HEK293 (cell line): Measurements from ENCODE around the gene C10orf67.
A peak's percentile ranks its signal among the peaks of the same experiment; 100 is the strongest.

ENCODE experiments used
- CTCF ChIA-PET: fragments of 350-600 bp; formaldehyde crosslinking; extraction: SDS; loops from one replicate; lab custom pipeline; 2021; ENCODE audit warnings: antibody characterized with exemption; lab: Yijun Ruan, JAX
- POLR2A ChIA-PET: fragments of 300-600 bp; formaldehyde crosslinking; extraction: SDS; loops from one replicate; lab custom pipeline; 2020; ENCODE audit warnings: antibody characterized with exemption, inconsistent platforms; lab: Yijun Ruan, JAX
- H3K27ac ChIP-seq: fragments of 200-500 bp; sonication (Bioruptor generic); 2 replicates; pipeline ENCODE4 v1.5.1; 2014; ENCODE audit warnings: low read depth, low read length, control low read depth, inconsistent platforms; ENCODE audit errors: extremely low read depth
- H3K36me3 ChIP-seq, 2 experiments: fragments of 200-500 bp in 1 of 2; sonication (Bioruptor generic) in 1 of 2; 1 replicate in 1 of 2; 2 replicates in 1 of 2; pipeline ENCODE4 v1.5.1; 2014 to 2017; ENCODE audit warnings: inconsistent platforms in 2 of 2, low read length in 2 of 2; ENCODE audit not compliant: control insufficient read depth in 2 of 2, insufficient read depth in 1 of 2
- H3K4me1 ChIP-seq: fragments of 200-500 bp; sonication (Bioruptor generic); 2 replicates; pipeline ENCODE4 v1.5.1; 2014; ENCODE audit warnings: mild to moderate bottlenecking, low read length, inconsistent platforms; ENCODE audit not compliant: control insufficient read depth, insufficient read depth
- H3K4me3 ChIP-seq: 2 replicates; pipeline ENCODE4 v1.5.1; 2011; ENCODE audit warnings: low read depth, mild to moderate bottlenecking, control low read depth, low read length, moderate library complexity
- H3K9me3 ChIP-seq: fragments of 200-500 bp; sonication (Bioruptor generic); 2 replicates; pipeline ENCODE4 v1.5.1; 2014; ENCODE audit warnings: low read depth, low read length, inconsistent platforms; ENCODE audit not compliant: control insufficient read depth, insufficient read depth
- IKZF3 ChIP-seq: fragments of 450-650 bp; IDR thresholded peaks from 2 replicates; pipeline ENCODE4 v1.5.0; 2018; ENCODE audit warnings: missing biosample characterization, mild to moderate bottlenecking, missing genetic modification characterization, moderate library complexity
- KLF17 ChIP-seq: fragments of 450-650 bp; formaldehyde crosslinking; IDR thresholded peaks from 2 replicates; pipeline ENCODE4 v1.5.1; 2016; ENCODE audit warnings: missing biosample characterization, missing genetic modification characterization
- PRDM1 ChIP-seq: fragments of 450-650 bp; formaldehyde crosslinking; IDR thresholded peaks from 2 replicates; pipeline ENCODE4; 2016; ENCODE audit warnings: missing biosample characterization, missing genetic modification characterization
- ZBTB10 ChIP-seq: fragments of 450-650 bp; formaldehyde crosslinking; IDR thresholded peaks from 2 replicates; pipeline ENCODE4 v1.5.1; 2016; ENCODE audit warnings: missing biosample characterization, missing genetic modification characterization
- ZFP69B ChIP-seq: fragments of 450-650 bp; formaldehyde crosslinking; IDR thresholded peaks from 2 replicates; pipeline ENCODE4 v1.5.1; 2016; ENCODE audit warnings: missing biosample characterization, missing genetic modification characterization
- ZNF184 ChIP-seq: fragments of 450-650 bp; IDR thresholded peaks from 2 replicates; pipeline ENCODE4 v1.5.1; 2018; ENCODE audit warnings: missing biosample characterization, mild to moderate bottlenecking, missing genetic modification characterization
- ZNF366 ChIP-seq: fragments of 450-650 bp; formaldehyde crosslinking; conservative IDR thresholded peaks from 2 replicates; pipeline ENCODE4 v1.5.1; 2016; ENCODE audit warnings: missing biosample characterization, missing genetic modification characterization
- ZNF518A ChIP-seq: fragments of 450-650 bp; formaldehyde crosslinking; conservative IDR thresholded peaks from 2 replicates; pipeline ENCODE4 v1.5.1; 2016; ENCODE audit warnings: low read depth, missing biosample characterization, missing genetic modification characterization
- ZNF639 ChIP-seq: fragments of 450-650 bp; formaldehyde crosslinking; IDR thresholded peaks from 2 replicates; pipeline ENCODE4 v1.5.1; 2016; ENCODE audit warnings: missing biosample characterization, missing genetic modification characterization
- ZNF701 ChIP-seq: fragments of 450-650 bp; formaldehyde crosslinking; IDR thresholded peaks from 2 replicates; pipeline ENCODE4 v1.5.1; 2016; ENCODE audit warnings: missing biosample characterization, missing genetic modification characterization
- ZSCAN16 ChIP-seq: fragments of 450-650 bp; formaldehyde crosslinking; IDR thresholded peaks from 2 replicates; pipeline ENCODE4 v1.5.1; 2016; ENCODE audit warnings: missing biosample characterization, missing genetic modification characterization
- TF ChIP-seq, protein P1 (sequence below): fragments of 450-650 bp; formaldehyde crosslinking; IDR thresholded peaks from 2 replicates; pipeline ENCODE4 v1.5.1; 2016; ENCODE audit warnings: missing biosample characterization, missing genetic modification characterization
- TF ChIP-seq, protein P2 (sequence below): sonication (generic); formaldehyde crosslinking; IDR thresholded peaks from 2 replicates; pipeline ENCODE4 v1.8.1; 2022; ENCODE audit warnings: mild to moderate bottlenecking, moderate library complexity, missing genetic modification reagents

The C10orf67 gene

DNA sequence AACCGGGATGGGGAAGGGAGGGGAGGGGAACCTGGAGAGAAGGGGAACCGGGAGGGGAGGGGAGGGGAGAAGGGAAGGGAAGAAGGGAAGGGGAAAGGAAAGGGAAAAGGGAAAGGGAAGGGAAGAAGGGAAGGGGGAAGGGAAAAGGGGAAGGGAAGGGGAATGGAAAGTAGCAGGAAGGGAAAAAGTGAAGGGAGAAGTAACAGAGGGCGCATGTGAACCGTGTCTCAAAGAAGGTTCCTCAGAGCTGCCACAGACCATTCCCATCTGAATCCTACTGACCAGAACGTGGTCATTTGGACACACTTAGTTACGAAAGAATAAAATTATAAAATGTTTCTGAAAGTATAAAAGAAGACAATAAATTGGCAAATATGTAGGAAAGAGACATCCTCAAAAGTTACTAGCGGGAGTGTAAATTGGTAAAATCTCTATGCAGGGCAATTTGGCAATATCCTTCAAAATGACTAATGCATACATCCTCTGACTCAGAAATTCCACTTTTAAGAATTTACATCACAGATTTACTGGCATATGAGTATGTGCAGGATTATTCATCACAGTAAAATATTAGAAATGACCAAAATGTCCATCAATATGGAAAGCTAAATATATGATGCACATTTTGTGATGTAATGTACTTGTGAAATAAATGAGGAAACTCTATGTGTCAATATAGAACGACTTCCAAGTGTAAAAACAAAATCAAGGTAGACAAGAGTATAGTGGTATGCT is 12.9 kb downstream of the C10orf67 start:
- POLR2A ChIA-PET = no interaction called here
- Histone ChIP-seq H3K9me3 (no peaks in the 10 kb centered on the region), H3K4me3 (no peak overlapping the region), H3K36me3 (no peaks in the 10 kb centered on the region), H3K4me1 (no peaks in the 10 kb centered on the region), H3K27ac (no peak overlapping the region)
- CTCF ChIA-PET = no interaction called here
- TF ChIP-seq ZNF366 (tag by site-specific recombination) (peak; percentile 36; the same call in 1 of the 2 replicates), PRDM1 (peak; percentile 91), ZNF184 (tag by site-specific recombination) (0 out of 2 replicates have a peak, but pooled peaks have one; percentile 44)
- TF ChIP-seq, protein P1, sequence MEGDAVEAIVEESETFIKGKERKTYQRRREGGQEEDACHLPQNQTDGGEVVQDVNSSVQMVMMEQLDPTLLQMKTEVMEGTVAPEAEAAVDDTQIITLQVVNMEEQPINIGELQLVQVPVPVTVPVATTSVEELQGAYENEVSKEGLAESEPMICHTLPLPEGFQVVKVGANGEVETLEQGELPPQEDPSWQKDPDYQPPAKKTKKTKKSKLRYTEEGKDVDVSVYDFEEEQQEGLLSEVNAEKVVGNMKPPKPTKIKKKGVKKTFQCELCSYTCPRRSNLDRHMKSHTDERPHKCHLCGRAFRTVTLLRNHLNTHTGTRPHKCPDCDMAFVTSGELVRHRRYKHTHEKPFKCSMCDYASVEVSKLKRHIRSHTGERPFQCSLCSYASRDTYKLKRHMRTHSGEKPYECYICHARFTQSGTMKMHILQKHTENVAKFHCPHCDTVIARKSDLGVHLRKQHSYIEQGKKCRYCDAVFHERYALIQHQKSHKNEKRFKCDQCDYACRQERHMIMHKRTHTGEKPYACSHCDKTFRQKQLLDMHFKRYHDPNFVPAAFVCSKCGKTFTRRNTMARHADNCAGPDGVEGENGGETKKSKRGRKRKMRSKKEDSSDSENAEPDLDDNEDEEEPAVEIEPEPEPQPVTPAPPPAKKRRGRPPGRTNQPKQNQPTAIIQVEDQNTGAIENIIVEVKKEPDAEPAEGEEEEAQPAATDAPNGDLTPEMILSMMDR = no peak

- no peaks in the 10 kb centered on the region for H3K9me3 ChIP-seq
- H3K4me1 ChIP-seq = no peaks in the 10 kb centered on the region
- TF ChIP-seq ZSCAN16 (tag by site-specific recombination) (no peak), ZBTB10 (tag by site-specific recombination) (no peak), IKZF3 (tag by site-specific recombination) (0 out of 2 replicates have a peak, but pooled peaks have one; percentile 1), ZFP69B (tag by site-specific recombination) (no peak)
- TF ChIP-seq, protein P2, sequence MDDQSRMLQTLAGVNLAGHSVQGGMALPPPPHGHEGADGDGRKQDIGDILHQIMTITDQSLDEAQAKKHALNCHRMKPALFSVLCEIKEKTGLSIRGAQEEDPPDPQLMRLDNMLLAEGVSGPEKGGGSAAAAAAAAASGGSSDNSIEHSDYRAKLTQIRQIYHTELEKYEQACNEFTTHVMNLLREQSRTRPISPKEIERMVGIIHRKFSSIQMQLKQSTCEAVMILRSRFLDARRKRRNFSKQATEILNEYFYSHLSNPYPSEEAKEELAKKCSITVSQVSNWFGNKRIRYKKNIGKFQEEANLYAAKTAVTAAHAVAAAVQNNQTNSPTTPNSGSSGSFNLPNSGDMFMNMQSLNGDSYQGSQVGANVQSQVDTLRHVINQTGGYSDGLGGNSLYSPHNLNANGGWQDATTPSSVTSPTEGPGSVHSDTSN (CRISPR knock-in tag) = no peak
- POLR2A ChIA-PET = no interaction called here
- no peaks in the 10 kb centered on the region for H3K36me3 ChIP-seq
- CTCF ChIA-PET = no interaction called here
- no peak overlapping the region for H3K4me3 ChIP-seq
- H3K27ac ChIP-seq = no peak overlapping the region
These were observed 13.6 kb downstream of the C10orf67 start for GRCh38 chr10:23330948-23331347.

DNA sequence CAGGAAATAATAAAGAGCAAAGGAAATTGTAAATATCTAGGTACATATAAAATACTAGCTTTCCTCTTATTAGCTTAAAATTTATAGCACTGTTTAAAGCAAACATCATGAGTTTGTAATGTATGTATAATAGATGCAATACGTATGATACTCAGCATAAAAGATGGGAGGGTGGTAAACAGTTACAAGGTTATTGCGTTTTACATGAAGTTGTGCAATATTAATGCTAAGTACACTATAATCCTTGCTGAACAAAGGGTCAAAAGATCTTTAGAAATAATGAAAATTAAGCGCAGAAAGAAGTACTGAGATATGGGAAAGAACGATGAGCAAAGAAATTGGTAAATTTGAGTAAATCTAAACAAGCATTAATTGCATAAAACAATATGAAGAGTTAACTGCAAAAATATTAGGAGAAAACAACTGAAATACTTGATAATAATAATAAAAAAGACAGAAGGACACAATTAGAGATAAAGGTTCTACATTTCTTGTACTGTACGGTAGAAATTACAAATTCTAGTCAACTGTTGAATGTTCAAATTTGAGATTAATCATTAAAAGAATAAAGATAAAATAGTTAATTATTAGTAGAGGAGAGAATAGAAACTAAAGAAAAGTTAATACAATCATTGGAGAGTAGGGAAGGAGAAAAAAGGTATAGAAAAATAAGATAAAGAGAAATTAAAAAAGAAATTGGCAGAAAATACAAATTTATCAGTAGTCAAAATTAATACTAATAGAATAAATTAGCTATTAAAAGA is 17.9 kb downstream of the C10orf67 start:
- Histone ChIP-seq H3K4me3 (no peak overlapping the region), H3K36me3 (no peaks in the 10 kb centered on the region), H3K27ac (no peak overlapping the region), H3K4me1 (no peaks in the 10 kb centered on the region), H3K9me3 (no peaks in the 10 kb centered on the region)
- ChIA-PET CTCF (interaction anchor here (0.6 to 1.4 kb wide), 3 partner anchors 12 to 215 kb away, joined by 3 to 5 read pairs (median 4); no protein-coding TSS in a partner anchor), POLR2A (no interaction called here)
- TF ChIP-seq ZNF701 (tag by site-specific recombination) = no peak
- no peak for TF ChIP-seq PRDM1
- TF ChIP-seq KLF17 = no peak
- no peak for TF ChIP-seq ZNF639
- no peak for TF ChIP-seq ZNF518A (tag by site-specific recombination)
- no peak for TF ChIP-seq ZSCAN16 (tag by site-specific recombination)
